Measurements from ENCODE around the gene CSNK1G2.

CSNK1G2 gene

GRCh38 chr19:1942934-1943555 lies 2.1 kb downstream of the CSNK1G2 start:
- DNase-seq (ENCODE audit: extremely low spot score, insufficient read length, low read depth) = no peak

GRCh38 chr19:1943661-1944087 lies 2.7 kb downstream of the CSNK1G2 start:
- no peak for DNase-seq (ENCODE audit: extremely low spot score, insufficient read length, low read depth)
- no peak for FAIRE-seq

More at GRCh38 chr19:1942934-1943555, 2.1 kb downstream of the CSNK1G2 start:
- FAIRE-seq = no peak

- no peak for DNase-seq (ENCODE audit: extremely low spot score, insufficient read length, low read depth)
These were observed 3.3 kb downstream of the CSNK1G2 start for GRCh38 chr19:1944088-1944915.

GRCh38 chr19:1944916-1945561 lies 4.1 kb downstream of the CSNK1G2 start:
- DNase-seq (ENCODE audit: extremely low spot score, insufficient read length, low read depth) = no peak
- no peak for FAIRE-seq

More at GRCh38 chr19:1944088-1944915, 3.3 kb downstream of the CSNK1G2 start:
- no peak for FAIRE-seq

GRCh38 chr19:1945899-1946298 lies 4.9 kb downstream of the CSNK1G2 start:
- DNase-seq (ENCODE audit: extremely low spot score, insufficient read length, low read depth) = no peak
- FAIRE-seq = no peak

GRCh38 chr19:1947651-1948209 lies 6.8 kb downstream of the CSNK1G2 start:
- FAIRE-seq (no peak), DNase-seq (ENCODE audit: extremely low spot score, insufficient read length, low read depth) (no peak)

GRCh38 chr19:1949304-1950101 lies 8.5 kb downstream of the CSNK1G2 start:
- FAIRE-seq = no peak
- DNase-seq (ENCODE audit: extremely low spot score, insufficient read length, low read depth) = no peak

- no peak for DNase-seq (ENCODE audit: extremely low spot score, insufficient read length, low read depth)
These were observed 9.7 kb downstream of the CSNK1G2 start for GRCh38 chr19:1950640-1951039.

GRCh38 chr19:1952635-1953034 lies 11.7 kb downstream of the CSNK1G2 start:
- no peak for FAIRE-seq
- DNase-seq (ENCODE audit: extremely low spot score, insufficient read length, low read depth) = no peak

More at GRCh38 chr19:1950640-1951039, 9.7 kb downstream of the CSNK1G2 start:
- no peak for FAIRE-seq

- DNase-seq (ENCODE audit: extremely low spot score, insufficient read length, low read depth) (no peak), FAIRE-seq (no peak)
These were observed 12.1 kb downstream of the CSNK1G2 start for GRCh38 chr19:1953037-1953436.

GRCh38 chr19:1953441-1954094 lies 12.6 kb downstream of the CSNK1G2 start:
- DNase-seq (ENCODE audit: extremely low spot score, insufficient read length, low read depth) (no peak), FAIRE-seq (no peak)

GRCh38 chr19:1954532-1954933 lies 13.6 kb downstream of the CSNK1G2 start:
- FAIRE-seq = no peak
- DNase-seq (ENCODE audit: extremely low spot score, insufficient read length, low read depth) = no peak

GRCh38 chr19:1955171-1956121 lies 14.5 kb downstream of the CSNK1G2 start:
- no peak for DNase-seq (ENCODE audit: extremely low spot score, insufficient read length, low read depth)
- no peak for FAIRE-seq

GRCh38 chr19:1956122-1956494 lies 15.1 kb downstream of the CSNK1G2 start:
- DNase-seq (ENCODE audit: extremely low spot score, insufficient read length, low read depth) (no peak), FAIRE-seq (no peak)

GRCh38 chr19:1956868-1957492 lies 16.0 kb downstream of the CSNK1G2 start:
- no peak for FAIRE-seq

GRCh38 chr19:1957562-1958248 lies 16.7 kb downstream of the CSNK1G2 start:
- FAIRE-seq (no peak), DNase-seq (ENCODE audit: extremely low spot score, insufficient read length, low read depth) (no peak)

More at GRCh38 chr19:1956868-1957492, 16.0 kb downstream of the CSNK1G2 start:
- no peak for DNase-seq (ENCODE audit: extremely low spot score, insufficient read length, low read depth)

- no peak for FAIRE-seq
These were observed 19.1 kb downstream of the CSNK1G2 start for GRCh38 chr19:1959928-1960589.

More at GRCh38 chr19:1959928-1960589, 19.1 kb downstream of the CSNK1G2 start:
- no peak for DNase-seq (ENCODE audit: extremely low spot score, insufficient read length, low read depth)

All from GM18507 (cell line).